HS-5 (cell line): ENCODE measurements around the gene CHSY1.

Experiments used
- DNase-seq: peaks from one replicate; pipeline ENCODE4 v3.0.0-alpha.2; 2012; ENCODE audit warnings: low read depth

Gene CHSY1

GRCh38 chr15:101267320-101268104 lies 15.7 kb upstream of the CHSY1 start:
- DNase-seq = peak; percentile 75

- no peak for DNase-seq
Observed at GRCh38 chr15:101266787-101267186, 14.9 kb upstream of the CHSY1 start.

GRCh38 chr15:101266034-101266433 lies 14.2 kb upstream of the CHSY1 start:
- no peak for DNase-seq

DNA sequence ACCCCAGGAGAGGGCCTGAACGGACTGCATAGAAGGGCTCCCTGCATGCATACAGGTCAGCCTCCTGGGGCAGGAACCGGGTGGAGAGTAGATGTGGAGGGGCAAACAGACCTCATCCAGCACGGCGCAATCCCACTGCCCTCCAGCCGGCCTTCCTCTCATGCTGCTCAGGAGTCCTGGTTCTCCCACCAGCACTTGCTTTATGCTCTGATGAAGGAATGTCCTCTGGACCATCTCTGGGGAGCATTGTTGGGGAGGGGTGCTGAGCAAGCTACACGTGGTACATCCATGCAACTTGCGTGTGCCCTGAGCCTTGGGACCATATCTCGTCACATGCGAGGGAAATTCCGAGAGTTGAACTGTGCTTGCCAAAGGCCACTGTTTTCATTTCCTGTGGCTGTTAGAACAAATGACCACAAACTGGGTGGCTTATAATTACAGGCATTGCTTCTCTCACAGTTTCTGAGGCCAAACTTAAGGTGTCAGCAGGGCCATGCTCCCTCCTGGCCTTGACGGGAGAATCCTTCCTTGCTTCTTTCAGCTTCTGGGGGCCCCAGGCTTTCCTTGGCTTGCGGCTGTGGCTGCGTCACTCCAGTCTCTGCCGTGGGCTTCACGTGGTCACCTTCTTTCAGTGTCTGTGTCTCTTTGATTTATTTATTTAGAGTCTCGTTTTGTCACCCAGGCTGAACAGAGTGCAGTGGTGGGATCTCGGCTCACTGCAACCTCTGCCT lies 13.2 kb upstream of the CHSY1 start:
- DNase-seq = no peak

DNA sequence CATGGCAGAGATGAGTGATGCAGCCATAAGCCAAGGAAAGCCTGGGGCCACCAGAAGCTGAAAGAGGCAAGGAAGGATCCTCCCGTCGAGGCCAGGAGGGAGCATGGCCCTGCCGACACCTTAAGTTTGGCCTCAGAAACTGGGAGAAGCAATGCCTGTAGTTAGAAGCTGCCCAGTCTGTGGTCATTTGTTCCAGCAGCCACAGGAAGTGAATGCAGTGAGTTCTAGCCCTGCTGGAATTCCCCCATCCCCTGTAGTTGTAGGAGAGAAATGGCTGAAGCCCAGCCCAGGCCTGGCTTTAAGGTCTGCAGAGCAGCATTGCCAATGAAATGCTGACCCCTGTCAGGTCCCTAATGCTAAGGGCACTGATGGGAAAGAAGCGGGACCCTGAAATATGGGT lies 12.2 kb upstream of the CHSY1 start:
- no peak for DNase-seq

DNA sequence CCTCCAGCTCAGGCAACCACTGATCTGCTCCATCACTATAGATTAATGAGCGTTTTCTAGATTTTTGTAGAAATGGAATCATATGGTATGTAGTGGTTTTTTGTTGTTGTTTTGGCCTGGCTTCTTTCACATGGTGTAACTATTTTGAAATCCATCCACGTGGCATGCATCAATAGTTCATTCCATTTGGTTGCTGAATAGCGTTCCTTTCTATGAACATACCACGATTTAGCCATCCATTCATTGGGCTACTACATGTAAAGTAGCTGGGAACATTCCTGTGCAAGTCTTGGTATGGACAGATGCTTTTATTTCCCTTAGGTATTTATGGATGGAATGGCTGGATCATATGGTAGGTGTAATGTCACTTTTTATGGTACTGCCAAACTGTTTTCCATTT lies 10.7 kb upstream of the CHSY1 start:
- no peak for DNase-seq

DNA sequence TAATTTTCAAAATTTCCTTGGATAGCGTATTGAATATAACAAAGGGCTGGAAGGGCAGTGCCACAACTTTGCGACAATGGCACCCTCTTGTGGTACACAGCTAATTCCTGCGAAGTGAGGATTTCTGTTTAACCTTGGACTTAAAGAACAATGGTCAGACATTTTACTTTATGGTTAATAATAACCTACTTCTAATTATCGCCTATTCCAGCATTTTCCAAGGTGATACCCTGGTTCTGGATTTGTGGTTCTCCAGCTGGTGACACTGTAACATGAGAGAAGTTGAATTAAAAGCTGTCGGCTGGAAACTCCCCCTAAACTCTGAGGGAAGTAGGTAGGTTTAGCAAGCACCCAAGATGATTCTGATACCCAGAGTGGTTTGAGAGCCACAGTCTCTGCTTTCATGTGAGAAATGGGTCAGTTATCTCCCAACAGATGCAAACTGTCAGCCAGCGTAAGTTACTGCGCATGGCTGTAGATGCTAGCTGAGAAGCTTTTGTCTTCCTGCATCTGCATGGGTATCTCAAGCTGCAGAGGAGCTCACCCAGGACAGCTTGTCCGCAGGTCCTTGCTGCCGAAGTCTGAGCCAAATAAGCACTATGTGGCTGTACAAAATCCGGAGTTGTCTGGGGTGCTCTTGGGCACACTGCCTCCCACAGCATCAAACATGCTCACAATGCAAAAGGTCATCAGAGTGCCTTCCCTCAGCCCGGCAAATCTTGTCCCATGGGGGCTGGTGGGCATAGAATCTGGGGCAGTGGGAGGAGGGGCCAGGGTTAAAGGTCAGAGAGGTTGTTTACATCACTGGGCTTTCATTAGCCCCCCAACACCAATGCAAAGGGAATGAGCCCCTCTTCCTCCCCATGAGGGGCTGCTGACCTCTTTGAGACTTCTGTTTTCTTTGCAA lies 6.6 kb upstream of the CHSY1 start:
- no peak for DNase-seq

GRCh38 chr15:101256757-101257156 lies 4.9 kb upstream of the CHSY1 start:
- DNase-seq = no peak

DNA sequence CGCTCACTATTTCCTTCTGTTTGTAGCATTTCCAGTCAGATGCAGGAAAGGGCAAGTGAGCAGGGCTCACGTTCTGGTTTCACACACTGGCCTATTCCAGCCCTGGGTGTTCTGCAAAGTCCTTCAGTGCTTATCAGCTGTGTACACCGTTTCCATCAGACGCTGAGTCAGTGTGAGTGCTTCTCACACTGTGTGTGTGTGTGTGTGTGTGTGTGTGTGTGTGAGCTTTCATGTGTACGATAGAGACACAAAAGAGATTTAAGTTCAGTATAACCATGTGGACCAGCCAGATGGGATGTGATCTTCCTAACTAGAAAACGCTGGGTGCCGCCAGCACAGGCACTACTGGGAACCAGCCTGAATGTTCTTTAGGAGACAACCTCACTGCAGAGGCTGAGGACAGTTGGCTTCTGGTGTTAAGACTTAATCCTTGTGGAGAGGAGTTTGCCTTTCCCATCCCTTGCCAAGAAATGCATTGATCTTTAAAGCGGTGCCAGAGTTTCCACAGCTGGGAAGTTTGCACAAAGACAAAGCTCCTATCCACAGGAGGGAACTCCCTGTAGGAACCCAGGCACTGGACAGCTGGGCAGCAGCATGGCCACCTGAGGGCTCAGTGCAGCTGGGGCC lies 3.9 kb upstream of the CHSY1 start:
- no peak for DNase-seq

- no peak for DNase-seq
Observed at GRCh38 chr15:101255051-101255395, 3.2 kb upstream of the CHSY1 start.

DNA sequence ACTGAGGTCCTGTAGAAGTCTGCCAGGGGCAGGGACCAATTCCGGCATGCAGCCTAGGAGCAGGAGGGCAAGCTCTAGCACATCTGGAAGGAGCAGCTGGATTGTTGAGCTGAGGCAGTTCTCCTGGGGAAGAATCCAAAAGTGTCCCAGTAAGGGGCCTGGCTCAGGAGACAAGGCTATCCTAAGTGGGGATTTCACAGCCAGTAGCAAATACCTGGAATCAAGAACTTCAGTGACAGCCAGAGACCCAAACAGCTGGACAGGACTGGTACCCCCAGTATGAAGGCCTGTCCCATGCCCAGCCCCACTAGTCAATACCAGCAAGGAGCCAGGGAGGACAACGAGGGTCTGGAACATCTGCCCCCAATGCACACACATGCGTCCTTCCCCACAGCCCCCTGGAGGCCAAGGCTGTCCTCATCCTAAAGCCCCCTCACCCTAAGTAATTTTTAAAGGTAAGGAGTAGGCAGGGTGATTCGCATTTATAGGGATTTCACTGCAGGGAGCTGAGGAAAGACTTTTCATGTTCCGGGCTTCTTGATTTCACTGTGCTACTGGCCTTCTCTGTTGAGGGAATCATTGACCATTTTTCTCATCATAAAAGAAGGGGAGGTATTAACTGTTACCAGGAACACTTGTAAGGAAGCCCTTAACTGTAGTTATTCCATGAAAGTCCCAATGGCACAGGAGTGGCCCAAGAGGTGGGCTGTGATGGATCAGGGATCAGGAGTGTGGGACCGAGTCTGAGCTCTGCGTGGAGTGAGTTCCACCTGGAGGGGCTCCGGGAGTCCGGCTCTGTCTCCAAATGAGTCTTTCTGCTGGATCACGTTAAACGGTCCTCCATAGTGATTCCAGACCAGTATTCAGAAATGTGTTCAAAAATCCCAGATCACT lies 2.6 kb upstream of the CHSY1 start:
- DNase-seq = no peak

GRCh38 chr15:101252836-101253235 lies 988 bp upstream of the CHSY1 start:
- no peak for DNase-seq

- no peak for DNase-seq
Observed at GRCh38 chr15:101250873-101251829, 697 bp downstream of the CHSY1 start.

- DNase-seq = peak; percentile 64
Observed at GRCh38 chr15:101250341-101250831, 1.5 kb downstream of the CHSY1 start.

GRCh38 chr15:101248274-101248673 lies 3.6 kb downstream of the CHSY1 start:
- no peak for DNase-seq

DNA sequence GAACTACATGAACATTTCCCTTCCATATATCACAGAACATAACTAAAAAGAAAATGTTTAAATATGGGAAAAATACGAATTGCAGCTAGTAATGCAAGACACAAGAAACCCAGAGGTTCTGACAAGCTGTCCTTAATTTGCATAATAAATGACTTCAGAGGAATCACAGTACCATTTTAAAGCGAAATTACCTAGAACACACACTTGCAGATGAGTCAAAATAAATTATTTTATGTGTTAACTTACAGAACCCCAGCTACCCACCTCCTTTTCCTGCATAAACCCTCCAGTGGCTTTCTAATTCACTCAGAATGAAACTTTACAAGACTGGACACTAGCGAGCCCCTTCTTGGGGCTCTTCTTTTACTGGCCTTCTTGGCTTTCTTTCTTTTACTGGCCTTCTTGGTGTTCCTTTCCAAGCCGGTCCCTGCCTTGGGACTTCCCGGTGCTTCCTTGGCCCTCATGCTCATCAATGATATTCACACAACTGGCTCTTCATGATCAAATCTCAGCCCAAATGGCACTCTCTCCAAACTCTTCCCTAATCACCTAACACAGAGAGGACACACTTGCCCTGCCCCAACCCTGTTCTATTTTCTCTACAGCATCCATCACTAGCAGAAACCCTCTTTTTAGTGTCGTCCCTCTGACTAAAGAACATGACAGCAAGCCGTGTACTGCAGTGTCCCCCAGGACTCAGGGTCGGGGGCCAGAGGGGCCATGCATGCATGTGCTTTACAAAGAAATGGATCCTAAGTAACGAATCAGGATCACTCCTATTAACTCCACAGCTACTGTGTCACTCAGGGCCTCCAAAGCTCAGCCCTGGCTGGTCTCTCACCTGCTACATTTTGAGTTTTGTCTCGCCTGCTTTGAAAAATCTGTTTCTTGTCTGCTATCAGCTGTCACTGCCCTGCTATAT lies 4.8 kb downstream of the CHSY1 start:
- no peak for DNase-seq

GRCh38 chr15:101246391-101246790 lies 5.5 kb downstream of the CHSY1 start:
- no peak for DNase-seq

DNA sequence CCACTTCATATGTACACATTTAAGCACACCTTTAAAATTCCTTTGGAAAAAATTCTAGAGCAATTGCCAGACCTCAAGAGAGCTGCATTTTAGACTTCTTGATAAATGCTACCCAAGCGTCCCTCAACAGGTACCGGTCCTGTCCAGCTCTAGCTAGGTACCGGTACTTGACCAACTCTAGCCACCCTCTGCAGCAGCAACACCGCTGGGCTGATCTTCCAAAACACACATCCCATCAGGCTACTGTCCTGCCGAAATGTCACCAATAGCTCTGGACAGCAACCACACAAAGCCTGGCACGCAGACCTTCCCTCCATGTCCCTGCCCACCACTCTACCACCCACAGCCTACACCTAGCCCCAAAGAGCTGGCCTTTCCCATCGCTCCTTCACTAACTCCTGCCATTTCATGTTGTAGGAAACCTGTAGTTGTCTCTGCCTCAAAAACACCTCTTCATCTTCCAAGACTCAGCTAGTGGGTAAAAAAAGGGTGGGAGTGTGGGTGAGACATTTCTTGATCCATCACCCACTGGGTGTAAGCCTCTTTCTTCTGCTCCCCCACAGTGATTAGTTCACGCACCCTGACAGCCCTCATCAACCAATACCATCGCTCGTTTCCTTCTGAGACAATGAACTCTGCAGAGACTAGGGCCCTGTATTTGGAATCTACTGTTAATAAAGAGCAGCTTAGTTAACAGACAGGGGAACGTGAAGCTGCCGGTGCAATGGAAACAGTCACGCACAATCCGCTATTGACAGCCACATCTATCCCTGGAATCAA lies 6.8 kb downstream of the CHSY1 start:
- no peak for DNase-seq
